BJ (cell line): ENCODE results near the gene CTSC. TPM values are rescaled to one million over a fixed set of nuclear protein-coding genes. Genes with fewer than 3 reads are reported as not detected.

ENCODE experiments used
- CTCF ChIA-PET: fragments of 350-600 bp; formaldehyde crosslinking; extraction: SDS; loops from one replicate; lab custom pipeline; 2021; ENCODE audit warnings: antibody characterized with exemption, inconsistent platforms; lab: Yijun Ruan, JAX
- POLR2A ChIA-PET: fragments of 300-600 bp; sonication (Branson Sonifier 250); formaldehyde crosslinking; extraction: SDS; loops from one replicate; lab custom pipeline; 2021; ENCODE audit warnings: antibody characterized with exemption; lab: Charles Lee
- DNase-seq: peaks from one replicate; pipeline ENCODE4 v3.0.0-alpha.2; 2011; ENCODE audit warnings: low read depth
- H3K27me3 ChIP-seq: 2 replicates; pipeline ENCODE4 v1.6.0; 2011; ENCODE audit warnings: low read length; ENCODE audit not compliant: control insufficient read depth, insufficient read depth
- H3K36me3 ChIP-seq: 2 replicates; pipeline ENCODE4 v1.5.1; 2011; ENCODE audit warnings: low read length; ENCODE audit not compliant: control insufficient read depth, insufficient read depth
- H3K4me3 ChIP-seq: 2 replicates; pipeline ENCODE4 v1.5.1; 2011; ENCODE audit warnings: low read depth, mild to moderate bottlenecking, control low read depth, low read length
- CTCF ChIP-seq: IDR thresholded peaks from 2 replicates; pipeline ENCODE4 v1.5.1; 2011; ENCODE audit warnings: low read depth, mild to moderate bottlenecking, control low read depth, inconsistent platforms, low read length, moderate library complexity; ENCODE audit not compliant: insufficient read depth
- polyA plus RNA-seq: library from polyadenylated mRNA; depleted of rRNA; stranded (reverse); fragments of >200 nt; gene quantifications from 2 replicates; pipeline ENCODE4 v1.2.3, GENCODE V29; 2011

CTSC gene
- polyA plus RNA-seq, 1 experiment, result 175 TPM

GRCh38 chr11:88275636-88276035 is 61.9 kb downstream of the CTSC start:
- no peak for DNase-seq
- H3K4me3 ChIP-seq, result no peak overlapping the region
- no peaks in the 10 kb centered on the region for H3K27me3 ChIP-seq
- no peaks in the 10 kb centered on the region for H3K36me3 ChIP-seq
- ChIA-PET CTCF (no interaction called here), POLR2A (no interaction called here)
- TF ChIP-seq CTCF, result no peak

- no peak for DNase-seq
- POLR2A ChIA-PET, result no interaction called here
- Histone ChIP-seq H3K27me3 (no peaks in the 10 kb centered on the region), H3K36me3 (no peaks in the 10 kb centered on the region), H3K4me3 (no peak overlapping the region)
- CTCF ChIA-PET, result interaction anchor here (1.8 kb wide), 1 partner anchor 34 kb away, joined by 6 read pairs; no protein-coding TSS in a partner anchor
- TF ChIP-seq CTCF, result no peak
These were observed 70.6 kb downstream of the CTSC start for GRCh38 chr11:88266919-88267318.

GRCh38 chr11:88266157-88266556 is 71.4 kb downstream of the CTSC start:
- Histone ChIP-seq H3K27me3 (no peaks in the 10 kb centered on the region), H3K36me3 (no peaks in the 10 kb centered on the region), H3K4me3 (no peak overlapping the region)
- ChIA-PET POLR2A (no interaction called here), CTCF (interaction anchor here (0.5 to 1.8 kb wide), 2 partner anchors 11 to 33 kb away, joined by 4 to 6 read pairs; no protein-coding TSS in a partner anchor)
- no peak for DNase-seq
- no peak for TF ChIP-seq CTCF

- POLR2A ChIA-PET, result no interaction called here
- Histone ChIP-seq H3K4me3 (no peak overlapping the region), H3K27me3 (no peaks in the 10 kb centered on the region), H3K36me3 (no peaks in the 10 kb centered on the region)
- DNase-seq, result no peak
- TF ChIP-seq CTCF, result no peak
- CTCF ChIA-PET, result no interaction called here
These were observed 78.1 kb downstream of the CTSC start for GRCh38 chr11:88259431-88259830.

- DNase-seq, result no peak
- TF ChIP-seq CTCF, result no peak
- Histone ChIP-seq H3K27me3 (no peaks in the 10 kb centered on the region), H3K4me3 (no peak overlapping the region), H3K36me3 (no peaks in the 10 kb centered on the region)
- ChIA-PET CTCF (no interaction called here), POLR2A (no interaction called here)
These were observed 85.3 kb downstream of the CTSC start for GRCh38 chr11:88252208-88252607.
